GM23338 (cell line): ENCODE results near the gene IGFBP4. TPM values are rescaled to one million over a fixed set of nuclear protein-coding genes. Genes with fewer than 3 reads are reported as not detected.

Experiments
- ATAC-seq: fragments of 200-7000 bp; cut with Tn5 transposase; 3 replicates; pipeline ENCODE4 v1.9.1; 2020
- DNase-seq: peaks from one replicate; pipeline ENCODE4 v3.0.0-alpha.2; 2015; ENCODE audit warnings: low spot score
- H2AFZ ChIP-seq: fragments of 200-600 bp; sonication (generic); 2 replicates; pipeline ENCODE4 v1.8.0; 2016; ENCODE audit warnings: antibody characterized with exemption, mild to moderate bottlenecking, moderate library complexity
- H3F3A ChIP-seq: fragments of 200-600 bp; sonication (generic); replicated peaks from 2 replicates; pipeline ENCODE4 v1.8.0; 2017; ENCODE audit warnings: antibody characterized with exemption, mixed run types, low read depth
- H3K27ac ChIP-seq: fragments of 200-600 bp; sonication (generic); 2 replicates; pipeline ENCODE4 v1.6.1; 2016; ENCODE audit warnings: low read depth
- H3K27me3 ChIP-seq: fragments of 200-600 bp; sonication (generic); 2 replicates; pipeline ENCODE4 v1.8.0; 2016; ENCODE audit warnings: mild to moderate bottlenecking, mixed run types, moderate library complexity; ENCODE audit not compliant: insufficient read depth
- H3K36me3 ChIP-seq: fragments of 200-600 bp; sonication (generic); 2 replicates; pipeline ENCODE4 v1.8.0; 2016; ENCODE audit warnings: mild to moderate bottlenecking; ENCODE audit not compliant: insufficient read depth
- H3K4me1 ChIP-seq: fragments of 200-600 bp; sonication (generic); 2 replicates; pipeline ENCODE4 v1.8.0; 2016; ENCODE audit warnings: mild to moderate bottlenecking, moderate library complexity; ENCODE audit not compliant: insufficient read depth
- H3K4me2 ChIP-seq: fragments of 200-600 bp; sonication (generic); 2 replicates; pipeline ENCODE4 v1.7.1; 2017; ENCODE audit warnings: mixed run types
- H3K4me3 ChIP-seq: fragments of 200-600 bp; sonication (generic); 2 replicates; pipeline ENCODE4 v1.6.1; 2016; ENCODE audit warnings: mixed run types
- H3K79me2 ChIP-seq: fragments of 200-600 bp; sonication (generic); replicated peaks from 2 replicates; pipeline ENCODE4 v1.8.0; 2017; ENCODE audit warnings: mild to moderate bottlenecking; ENCODE audit not compliant: insufficient read depth
- H3K9me2 ChIP-seq: fragments of 200-600 bp; sonication (generic); 2 replicates; pipeline ENCODE4 v1.8.0; 2017; ENCODE audit not compliant: insufficient read depth
- H4K20me1 ChIP-seq: fragments of 200-600 bp; sonication (generic); replicated peaks from 2 replicates; pipeline ENCODE4 v1.8.0; 2017; ENCODE audit warnings: mild to moderate bottlenecking; ENCODE audit not compliant: insufficient read depth
- H3K27ac Mint-ChIP-seq: 2 replicates; pipeline ENCODE4 v1.8.0; 2020; ENCODE audit warnings: inconsistent platforms, mild to moderate bottlenecking, moderate library complexity, mixed read lengths
- H3K27me3 Mint-ChIP-seq: 3 replicates; pipeline ENCODE4 v1.8.0; 2022; ENCODE audit warnings: low read depth, mild to moderate bottlenecking, moderate library complexity, mixed read lengths, inconsistent platforms; ENCODE audit not compliant: insufficient read depth, poor library complexity
- H3K36me3 Mint-ChIP-seq: 3 replicates; pipeline ENCODE4 v1.8.0; 2021; ENCODE audit warnings: low read depth, mild to moderate bottlenecking, inconsistent platforms, moderate library complexity, mixed read lengths
- H3K4me1 Mint-ChIP-seq: 3 replicates; pipeline ENCODE4 v1.8.0; 2020; ENCODE audit warnings: mild to moderate bottlenecking, inconsistent platforms, mixed read lengths
- H3K4me3 Mint-ChIP-seq: 3 replicates; pipeline ENCODE4 v1.8.0; 2021; ENCODE audit warnings: moderate library complexity, mild to moderate bottlenecking, inconsistent platforms, mixed read lengths
- H3K9me3 Mint-ChIP-seq: 3 replicates; pipeline ENCODE4 v1.8.0; 2020; ENCODE audit warnings: moderate library complexity, mild to moderate bottlenecking, inconsistent platforms, mixed read lengths
- CTCF ChIP-seq, 2 experiments: fragments of 200-600 bp in 1 of 2; sonication (generic) in 1 of 2; conservative IDR thresholded peaks; 2 replicates each; pipeline versions ENCODE4 v1.5.1 to v1.6.1; 2016 to 2017; ENCODE audit warnings: antibody characterized with exemption in 2 of 2, low read depth in 2 of 2, mild to moderate bottlenecking in 2 of 2, moderate library complexity in 1 of 2
- ETS1 ChIP-seq: IDR thresholded peaks from 2 replicates; pipeline ENCODE4 v1.6.1; 2016; ENCODE audit warnings: antibody characterized with exemption
- EZH2 ChIP-seq: fragments of 200-600 bp; sonication (generic); IDR thresholded peaks from one replicate; pipeline ENCODE4 v1.8.0; 2017; ENCODE audit warnings: antibody characterized with exemption, mild to moderate bottlenecking, low read depth; ENCODE audit not compliant: unreplicated experiment
- EZH2phosphoT487 ChIP-seq: fragments of 200-600 bp; sonication (generic); IDR thresholded peaks from one replicate; pipeline ENCODE4 v1.8.1; 2018; ENCODE audit warnings: antibody characterized with exemption; ENCODE audit not compliant: unreplicated experiment
- NANOG ChIP-seq: IDR thresholded peaks from 2 replicates; pipeline ENCODE4 v1.6.1; 2016; ENCODE audit warnings: antibody characterized with exemption, borderline replicate concordance
- POLR2AphosphoS5 ChIP-seq: IDR thresholded peaks from 2 replicates; pipeline ENCODE4 v1.6.1; 2016; ENCODE audit warnings: antibody characterized with exemption, low read depth
- REST ChIP-seq: IDR thresholded peaks from one replicate; pipeline ENCODE4 v1.6.1; 2018; ENCODE audit warnings: antibody characterized with exemption; ENCODE audit not compliant: unreplicated experiment
- STAT1 ChIP-seq: IDR thresholded peaks from one replicate; pipeline ENCODE4 v1.6.1; 2016; ENCODE audit warnings: antibody characterized with exemption; ENCODE audit not compliant: unreplicated experiment
- ZNF114 ChIP-seq: fragments of 250-450 bp; sonication (Bioruptor Pico); IDR thresholded peaks from 2 replicates; pipeline ENCODE4 v1.5.0; 2020; ENCODE audit warnings: mild to moderate bottlenecking, moderate library complexity
- ZNF331 ChIP-seq: fragments of 250-450 bp; sonication (Bioruptor Pico); IDR thresholded peaks from 2 replicates; pipeline ENCODE4 v1.5.0; 2020; ENCODE audit warnings: low read depth, mild to moderate bottlenecking, moderate library complexity
- polyA plus RNA-seq: library from polyadenylated mRNA; unstranded; fragments of >200 nt; fragmentation: Nextera tagmentation; extraction: Ambion mirVana; gene quantifications from 2 replicates; pipeline ENCODE4 v1.2.1, GENCODE V29; 2016
- total RNA-seq: library from RNA; depleted of rRNA; stranded (reverse); fragments of >200 nt; shearing (Covaris generic); gene quantifications from 2 replicates; pipeline ENCODE4 v1.2.3, GENCODE V29; 2014

IGFBP4 gene
- total and polyA plus RNA-seq, 2 experiments from 2014 or later, result 38.7 to 78.9 TPM

- ATAC-seq, result no peak; the same call in 2 of the 3 replicates
- H3K4me1 Mint-ChIP-seq, result peaks cover 47% of the 10 kb centered on the region
- no peaks in the 10 kb centered on the region for H3K9me3 Mint-ChIP-seq
- peak overlapping the region; percentile 83; the same call in 1 of the 2 replicates for H3K4me3 ChIP-seq
- peaks cover 6% of the 10 kb centered on the region for H3K27me3 Mint-ChIP-seq
- no peak overlapping the region for H3K27ac ChIP-seq
- no peaks in the 10 kb centered on the region for H3K36me3 ChIP-seq
- H4K20me1 ChIP-seq, result no peaks in the 10 kb centered on the region
- H3K79me2 ChIP-seq, result peaks cover 57% of the 10 kb centered on the region
- peaks cover 5% of the 10 kb centered on the region; the same call in 1 of the 2 replicates for H3F3A ChIP-seq
- peak overlapping the region; percentile 93 for H3K4me2 ChIP-seq
- no peaks in the 10 kb centered on the region; the same call in 1 of the 3 replicates for H3K36me3 Mint-ChIP-seq
- peak overlapping the region; percentile 68 for H3K4me3 Mint-ChIP-seq
- H3K27me3 ChIP-seq, result peaks cover 16% of the 10 kb centered on the region; the same call in 1 of the 2 replicates
- H2AFZ ChIP-seq, result no peak overlapping the region
- peak; percentile 51 for DNase-seq
- H3K27ac Mint-ChIP-seq, result no peak overlapping the region
- no peaks in the 10 kb centered on the region for H3K9me2 ChIP-seq
- TF ChIP-seq ETS1, result no peak
- TF ChIP-seq POLR2AphosphoS5, result no peak
- TF ChIP-seq CTCF (conservative IDR thresholded peaks at IDR 0.05; ENCODE audit: low read depth in 2 of 2), result peak in 1 of 2 experiments; percentile 15; a peak in 1 of 4 replicates
- H3K4me1 ChIP-seq, result peaks cover 43% of the 10 kb centered on the region
Measured at GRCh38 chr17:40445751-40446468, 2.7 kb downstream of the IGFBP4 start.

- H3K36me3 ChIP-seq, result no peaks in the 10 kb centered on the region
- no peak overlapping the region for H3K4me2 ChIP-seq
- no peak for TF ChIP-seq ETS1
- TF ChIP-seq EZH2, result no peak
- TF ChIP-seq EZH2phosphoT487, result no peak
- TF ChIP-seq STAT1, result no peak
- no peak for TF ChIP-seq CTCF (conservative IDR thresholded peaks at IDR 0.05; ENCODE audit: low read depth in 2 of 2)
- no peak for TF ChIP-seq NANOG
- no peak for TF ChIP-seq POLR2AphosphoS5
- no peak for TF ChIP-seq ZNF331
- no peak for TF ChIP-seq REST
- no peak for TF ChIP-seq ZNF114
Measured at GRCh38 chr17:40447148-40447644, 3.9 kb downstream of the IGFBP4 start.

More at GRCh38 chr17:40447148-40447644, 3.9 kb downstream of the IGFBP4 start:
- ATAC-seq, result no peak
- H3K4me1 Mint-ChIP-seq, result peaks cover 43% of the 10 kb centered on the region
- Histone ChIP-seq H2AFZ (no peak overlapping the region), H3K27me3 (peaks cover 11% of the 10 kb centered on the region; the same call in 1 of the 2 replicates), H3K9me2 (no peaks in the 10 kb centered on the region), H3K4me1 (peaks cover 38% of the 10 kb centered on the region), H3K4me3 (no peak overlapping the region), H4K20me1 (no peaks in the 10 kb centered on the region), H3K79me2 (peaks cover 67% of the 10 kb centered on the region), H3F3A (peaks cover 5% of the 10 kb centered on the region; the same call in 1 of the 2 replicates), H3K27ac (no peak overlapping the region)
- no peak overlapping the region for H3K27ac Mint-ChIP-seq
- no peak overlapping the region for H3K4me3 Mint-ChIP-seq
- no peak for DNase-seq
- H3K36me3 Mint-ChIP-seq, result peaks cover 3% of the 10 kb centered on the region; the same call in 2 of the 3 replicates
- peaks cover 9% of the 10 kb centered on the region for H3K27me3 Mint-ChIP-seq
- H3K9me3 Mint-ChIP-seq, result no peaks in the 10 kb centered on the region
